Measurements from ENCODE around the gene KDM6A. TPM values are rescaled to one million over a fixed set of nuclear protein-coding genes. Genes with fewer than 3 reads are reported as not detected.
"Not testable (repeated sequence)": the region's sequence is repeated elsewhere in the genome, so short reads cannot be mapped to it uniquely, and the experiment has no call there.

Gene KDM6A
- total RNA-seq, 1 experiment from 2014 or later: 45.0 TPM

- no peak for TF ChIP-seq GRHL2 (CRISPR knock-in tag; IDR thresholded peaks at IDR 0.05; ENCODE audit: insufficient replicate concordance, severe bottlenecking)
Measured at GRCh38 chrX:44949125-44949524, 76.1 kb downstream of the KDM6A start (continued).

DNA sequence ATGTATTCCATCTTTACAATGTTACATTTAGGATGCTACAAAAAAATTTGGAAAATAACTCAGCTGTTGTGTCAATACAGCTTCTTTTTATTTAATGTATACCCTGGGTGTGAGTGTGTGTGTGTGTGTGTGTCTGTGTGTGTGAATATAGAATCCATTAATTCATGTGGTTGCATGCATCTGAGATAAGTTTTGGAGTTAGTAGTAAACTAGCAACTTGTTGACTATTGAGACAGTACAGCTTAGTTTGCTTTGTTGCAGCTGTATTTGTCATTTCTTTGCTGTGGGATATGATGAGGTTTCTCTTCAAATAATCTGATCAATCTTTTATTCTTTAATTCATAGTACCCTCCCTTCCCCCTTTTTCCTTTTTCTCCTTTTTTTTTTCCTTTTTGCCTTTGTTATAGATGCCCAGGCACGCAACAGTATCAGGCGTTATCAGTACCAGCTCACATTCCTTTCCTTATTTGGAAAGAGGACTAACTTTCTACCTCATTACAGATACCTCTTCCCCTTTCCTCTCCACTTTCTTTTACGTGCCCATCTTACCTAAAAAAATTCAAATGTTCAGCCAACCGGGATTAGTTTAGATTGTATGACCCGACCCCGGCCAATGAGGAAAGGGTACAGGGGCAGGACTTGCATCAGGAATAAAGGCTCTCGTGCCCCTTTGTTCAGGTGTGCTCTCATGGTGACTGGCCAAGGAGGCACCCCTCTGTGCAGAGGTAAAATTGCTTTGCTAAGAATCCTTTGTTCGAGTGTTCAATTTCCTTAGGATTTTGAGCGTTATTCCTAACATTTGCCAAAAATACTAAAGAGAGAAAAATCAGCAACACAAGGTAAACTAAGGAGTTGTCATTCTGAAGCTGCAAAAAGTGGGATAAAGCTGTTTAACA lies 77.7 kb downstream of the KDM6A start:
- not testable (repeated sequence) for H3K27me3 Mint-ChIP-seq (ENCODE audit: low read depth); H3K36me3 Mint-ChIP-seq; H3K9me3 Mint-ChIP-seq
- ATAC-seq (peak; percentile 23; the same call in 1 of the 2 replicates), DNase-seq (ENCODE audit: low spot score) (peak; percentile 18)
- POLR2A ChIA-PET: interaction anchor here (0.6 to 3.5 kb wide), 3 partner anchors 39 to 78 kb away, joined by 3 to 20 read pairs (median 7); partner anchors contain the start of gene KDM6A
- CTCF ChIA-PET: interaction anchor here (1.8 kb wide), 1 partner anchor 78 kb away, joined by 5 read pairs; the partner anchor contains the start of gene KDM6A
- peak overlapping the region; percentile 99 for H3K27ac Mint-ChIP-seq
- peak overlapping the region; percentile 85 for H3K4me3 Mint-ChIP-seq
- H3K4me1 Mint-ChIP-seq: peaks cover 55% of the 10 kb centered on the region

- DNase-seq (ENCODE audit: low spot score) (no peak), ATAC-seq (no peak)
- TF ChIP-seq NFE2L1 (CRISPR knock-in tag; IDR thresholded peaks at IDR 0.05): no peak
- TF ChIP-seq KAT7 (CRISPR knock-in tag; IDR thresholded peaks at IDR 0.05; ENCODE audit: borderline replicate concordance): no peak
- no peak for TF ChIP-seq ZNF263 (CRISPR knock-in tag; IDR thresholded peaks at IDR 0.05; ENCODE audit: low read depth)
- peak; percentile 34; the same call in 1 of the 2 replicates for TF ChIP-seq PRRX2 (CRISPR knock-in tag; IDR thresholded peaks at IDR 0.05)
- TF ChIP-seq, protein P1, sequence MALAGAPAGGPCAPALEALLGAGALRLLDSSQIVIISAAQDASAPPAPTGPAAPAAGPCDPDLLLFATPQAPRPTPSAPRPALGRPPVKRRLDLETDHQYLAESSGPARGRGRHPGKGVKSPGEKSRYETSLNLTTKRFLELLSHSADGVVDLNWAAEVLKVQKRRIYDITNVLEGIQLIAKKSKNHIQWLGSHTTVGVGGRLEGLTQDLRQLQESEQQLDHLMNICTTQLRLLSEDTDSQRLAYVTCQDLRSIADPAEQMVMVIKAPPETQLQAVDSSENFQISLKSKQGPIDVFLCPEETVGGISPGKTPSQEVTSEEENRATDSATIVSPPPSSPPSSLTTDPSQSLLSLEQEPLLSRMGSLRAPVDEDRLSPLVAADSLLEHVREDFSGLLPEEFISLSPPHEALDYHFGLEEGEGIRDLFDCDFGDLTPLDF (CRISPR knock-in tag; IDR thresholded peaks at IDR 0.05): no peak
- TF ChIP-seq NFATC4 (CRISPR knock-in tag; IDR thresholded peaks at IDR 0.05): 0 out of 2 replicates have a peak, but pooled peaks have one; percentile 27
- TF ChIP-seq ZNF219 (CRISPR knock-in tag; IDR thresholded peaks at IDR 0.05; ENCODE audit: borderline replicate concordance): no peak
- TF ChIP-seq MXD4 (CRISPR knock-in tag; IDR thresholded peaks at IDR 0.05; ENCODE audit: borderline replicate concordance): no peak
- TF ChIP-seq EMX1 (CRISPR knock-in tag; IDR thresholded peaks at IDR 0.05): peak; percentile 69; the same call in 1 of the 2 replicates
- peaks cover 9% of the 10 kb centered on the region for H3K36me3 Mint-ChIP-seq
- peaks cover 55% of the 10 kb centered on the region for H3K4me1 Mint-ChIP-seq
- ChIA-PET CTCF (interaction anchor here (1.8 kb wide), 1 partner anchor 79 kb away, joined by 5 read pairs; the partner anchor contains the start of gene KDM6A), POLR2A (interaction anchor here (1.2 to 3.5 kb wide), 2 partner anchors 53 to 79 kb away, joined by 3 to 20 read pairs; partner anchors contain the start of gene KDM6A)
- no peaks in the 10 kb centered on the region for H3K9me3 Mint-ChIP-seq
- peak overlapping the region; percentile 99 for H3K27ac Mint-ChIP-seq
- peak overlapping the region; percentile 85 for H3K4me3 Mint-ChIP-seq
- H3K27me3 Mint-ChIP-seq (ENCODE audit: low read depth): no peaks in the 10 kb centered on the region
Measured at GRCh38 chrX:44951572-44952067, 78.6 kb downstream of the KDM6A start.

GRCh38 chrX:44952329-44953027 lies 79.5 kb downstream of the KDM6A start:
- TF ChIP-seq JAZF1 (CRISPR knock-in tag; IDR thresholded peaks at IDR 0.05) (no peak), ZNF121 (CRISPR knock-in tag; IDR thresholded peaks at IDR 0.05) (peak; percentile 91)
- Mint-ChIP-seq H3K27ac (peak overlapping the region; percentile 99), H3K9me3 (no peaks in the 10 kb centered on the region), H3K36me3 (peaks cover 9% of the 10 kb centered on the region), H3K4me3 (peak overlapping the region; percentile 85), H3K27me3 (ENCODE audit: low read depth) (no peaks in the 10 kb centered on the region), H3K4me1 (peaks cover 53% of the 10 kb centered on the region)
- DNase-seq (ENCODE audit: low spot score) (no peak), ATAC-seq (no peak; the same call in 1 of the 2 replicates)
- ChIA-PET CTCF (no interaction called here), POLR2A (interaction anchor here (1.2 to 3.5 kb wide), 2 partner anchors 53 to 80 kb away, joined by 3 to 20 read pairs; partner anchors contain the start of gene KDM6A)

- Mint-ChIP-seq H3K27me3 (ENCODE audit: low read depth) (no peaks in the 10 kb centered on the region), H3K27ac (0 out of 2 replicates have a peak overlapping the region, but pooled peaks have one; percentile 81), H3K4me3 (peak overlapping the region; percentile 85), H3K4me1 (peaks cover 45% of the 10 kb centered on the region), H3K36me3 (peaks cover 9% of the 10 kb centered on the region), H3K9me3 (no peaks in the 10 kb centered on the region)
- DNase-seq (ENCODE audit: low spot score): no peak
- no peak; the same call in 1 of the 2 replicates for ATAC-seq
- ChIA-PET POLR2A (interaction anchor here (0.6 kb wide), 1 partner anchor 385 kb away, joined by 3 read pairs; no protein-coding TSS in a partner anchor), CTCF (no interaction called here)
- TF ChIP-seq ZNF423 (CRISPR knock-in tag; IDR thresholded peaks at IDR 0.05) (no peak), GABPB1 (CRISPR knock-in tag; IDR thresholded peaks at IDR 0.05) (no peak), RORB (CRISPR knock-in tag; IDR thresholded peaks at IDR 0.05) (no peak), FOXJ3 (CRISPR knock-in tag; IDR thresholded peaks at IDR 0.05; ENCODE audit: borderline replicate concordance) (no peak), HMGA2 (CRISPR knock-in tag; IDR thresholded peaks at IDR 0.05) (no peak), ATF1 (CRISPR knock-in tag; IDR thresholded peaks at IDR 0.05) (no peak), RELA (CRISPR knock-in tag; IDR thresholded peaks at IDR 0.05; ENCODE audit: borderline replicate concordance) (no peak), GRHL2 (CRISPR knock-in tag; IDR thresholded peaks at IDR 0.05; ENCODE audit: insufficient replicate concordance, severe bottlenecking) (no peak)
- TF ChIP-seq, protein P2, sequence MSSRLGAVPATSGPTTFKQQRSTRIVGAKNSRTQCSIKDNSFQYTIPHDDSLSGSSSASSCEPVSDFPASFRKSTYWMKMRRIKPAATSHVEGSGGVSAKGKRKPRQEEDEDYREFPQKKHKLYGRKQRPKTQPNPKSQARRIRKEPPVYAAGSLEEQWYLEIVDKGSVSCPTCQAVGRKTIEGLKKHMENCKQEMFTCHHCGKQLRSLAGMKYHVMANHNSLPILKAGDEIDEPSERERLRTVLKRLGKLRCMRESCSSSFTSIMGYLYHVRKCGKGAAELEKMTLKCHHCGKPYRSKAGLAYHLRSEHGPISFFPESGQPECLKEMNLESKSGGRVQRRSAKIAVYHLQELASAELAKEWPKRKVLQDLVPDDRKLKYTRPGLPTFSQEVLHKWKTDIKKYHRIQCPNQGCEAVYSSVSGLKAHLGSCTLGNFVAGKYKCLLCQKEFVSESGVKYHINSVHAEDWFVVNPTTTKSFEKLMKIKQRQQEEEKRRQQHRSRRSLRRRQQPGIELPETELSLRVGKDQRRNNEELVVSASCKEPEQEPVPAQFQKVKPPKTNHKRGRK (CRISPR knock-in tag; IDR thresholded peaks at IDR 0.05; ENCODE audit: borderline replicate concordance): no peak
Measured at GRCh38 chrX:44953734-44954502, 80.9 kb downstream of the KDM6A start.

Measured in WTC11 (cell line).